ENCODE results near the gene ATOSA.
A peak's percentile ranks its signal among the peaks of the same experiment; 100 is the strongest.

ATOSA gene

GRCh38 chr15:52670087-52670486, 9.1 kb downstream of the ATOSA start:
- peaks cover 24% of the 10 kb centered on the region for H3K4me1 ChIP-seq (ENCODE audit: control insufficient read depth, insufficient read depth, low read length)
- no peak for DNase-seq (ENCODE audit: low read depth)
- no peaks in the 10 kb centered on the region for H3K9me3 ChIP-seq (ENCODE audit: control insufficient read depth, low read length)
- H3K27me3 ChIP-seq (replicated peaks; ENCODE audit: control insufficient read depth, insufficient read depth, low read length) = no peaks in the 10 kb centered on the region
- no peak overlapping the region for H3K4me3 ChIP-seq (ENCODE audit: low read length)
- H3K9ac ChIP-seq (ENCODE audit: low read length) = no peak overlapping the region
- H3K36me3 ChIP-seq (ENCODE audit: control insufficient read depth, insufficient read depth, low read length, severe bottlenecking) = peaks cover 96% of the 10 kb centered on the region

- Histone ChIP-seq H3K36me3 (ENCODE audit: control insufficient read depth, insufficient read depth, low read length, severe bottlenecking) (peaks cover 96% of the 10 kb centered on the region), H3K9me3 (ENCODE audit: control insufficient read depth, low read length) (no peaks in the 10 kb centered on the region), H3K27me3 (replicated peaks; ENCODE audit: control insufficient read depth, insufficient read depth, low read length) (no peaks in the 10 kb centered on the region), H3K4me1 (ENCODE audit: control insufficient read depth, insufficient read depth, low read length) (peaks cover 20% of the 10 kb centered on the region), H3K9ac (ENCODE audit: low read length) (no peak overlapping the region), H3K4me3 (ENCODE audit: low read length) (no peak overlapping the region)
- DNase-seq (ENCODE audit: low read depth) = no peak
Measured at GRCh38 chr15:52668133-52668532, 11.1 kb downstream of the ATOSA start.

- H3K9me3 ChIP-seq (ENCODE audit: control insufficient read depth, low read length) = no peaks in the 10 kb centered on the region
- H3K27me3 ChIP-seq (replicated peaks; ENCODE audit: control insufficient read depth, insufficient read depth, low read length) = no peaks in the 10 kb centered on the region
- H3K9ac ChIP-seq (ENCODE audit: low read length) = no peak overlapping the region
Measured at GRCh38 chr15:52667597-52667996, 11.6 kb downstream of the ATOSA start.

GRCh38 chr15:52663536-52664294, 15.5 kb downstream of the ATOSA start:
- peaks cover 97% of the 10 kb centered on the region for H3K36me3 ChIP-seq (ENCODE audit: control insufficient read depth, insufficient read depth, low read length, severe bottlenecking)

More at GRCh38 chr15:52667597-52667996, 11.6 kb downstream of the ATOSA start:
- Histone ChIP-seq H3K36me3 (ENCODE audit: control insufficient read depth, insufficient read depth, low read length, severe bottlenecking) (peaks cover 96% of the 10 kb centered on the region), H3K4me3 (ENCODE audit: low read length) (no peak overlapping the region), H3K4me1 (ENCODE audit: control insufficient read depth, insufficient read depth, low read length) (peaks cover 19% of the 10 kb centered on the region)
- no peak for DNase-seq (ENCODE audit: low read depth)

GRCh38 chr15:52661909-52662308, 17.3 kb downstream of the ATOSA start:
- Histone ChIP-seq H3K9ac (ENCODE audit: low read length) (no peak overlapping the region), H3K9me3 (ENCODE audit: control insufficient read depth, low read length) (no peaks in the 10 kb centered on the region), H3K27me3 (replicated peaks; ENCODE audit: control insufficient read depth, insufficient read depth, low read length) (no peaks in the 10 kb centered on the region), H3K4me1 (ENCODE audit: control insufficient read depth, insufficient read depth, low read length) (peaks cover 38% of the 10 kb centered on the region), H3K4me3 (ENCODE audit: low read length) (no peak overlapping the region), H3K36me3 (ENCODE audit: control insufficient read depth, insufficient read depth, low read length, severe bottlenecking) (peaks cover 92% of the 10 kb centered on the region)
- DNase-seq (ENCODE audit: low read depth) = no peak

More at GRCh38 chr15:52663536-52664294, 15.5 kb downstream of the ATOSA start:
- no peaks in the 10 kb centered on the region for H3K9me3 ChIP-seq (ENCODE audit: control insufficient read depth, low read length)
- DNase-seq (ENCODE audit: low read depth) = no peak
- H3K4me1 ChIP-seq (ENCODE audit: control insufficient read depth, insufficient read depth, low read length) = peaks cover 26% of the 10 kb centered on the region
- no peak overlapping the region for H3K4me3 ChIP-seq (ENCODE audit: low read length)
- H3K27me3 ChIP-seq (replicated peaks; ENCODE audit: control insufficient read depth, insufficient read depth, low read length) = no peaks in the 10 kb centered on the region
- H3K9ac ChIP-seq (ENCODE audit: low read length) = no peak overlapping the region

- no peak for DNase-seq (ENCODE audit: low read depth)
- H3K4me1 ChIP-seq (ENCODE audit: control insufficient read depth, insufficient read depth, low read length) = peaks cover 55% of the 10 kb centered on the region
- H3K4me3 ChIP-seq (ENCODE audit: low read length) = no peak overlapping the region
- peaks cover 86% of the 10 kb centered on the region for H3K36me3 ChIP-seq (ENCODE audit: control insufficient read depth, insufficient read depth, low read length, severe bottlenecking)
- no peaks in the 10 kb centered on the region for H3K27me3 ChIP-seq (replicated peaks; ENCODE audit: control insufficient read depth, insufficient read depth, low read length)
- H3K9me3 ChIP-seq (ENCODE audit: control insufficient read depth, low read length) = no peaks in the 10 kb centered on the region
- H3K9ac ChIP-seq (ENCODE audit: low read length) = no peak overlapping the region
Measured at GRCh38 chr15:52660192-52660591, 19.0 kb downstream of the ATOSA start.

- peaks cover 86% of the 10 kb centered on the region for H3K36me3 ChIP-seq (ENCODE audit: control insufficient read depth, insufficient read depth, low read length, severe bottlenecking)
- H3K4me1 ChIP-seq (ENCODE audit: control insufficient read depth, insufficient read depth, low read length) = peaks cover 63% of the 10 kb centered on the region
- H3K27me3 ChIP-seq (replicated peaks; ENCODE audit: control insufficient read depth, insufficient read depth, low read length) = no peaks in the 10 kb centered on the region
- no peaks in the 10 kb centered on the region for H3K9me3 ChIP-seq (ENCODE audit: control insufficient read depth, low read length)
- no peak for DNase-seq (ENCODE audit: low read depth)
- no peak overlapping the region for H3K9ac ChIP-seq (ENCODE audit: low read length)
- no peak overlapping the region for H3K4me3 ChIP-seq (ENCODE audit: low read length)
Measured at GRCh38 chr15:52658955-52659354, 20.2 kb downstream of the ATOSA start.

GRCh38 chr15:52657338-52657737, 21.9 kb downstream of the ATOSA start:
- peaks cover 70% of the 10 kb centered on the region for H3K4me1 ChIP-seq (ENCODE audit: control insufficient read depth, insufficient read depth, low read length)
- no peaks in the 10 kb centered on the region for H3K9me3 ChIP-seq (ENCODE audit: control insufficient read depth, low read length)
- DNase-seq (ENCODE audit: low read depth) = peak; percentile 71
- peak overlapping the region; percentile 47 for H3K9ac ChIP-seq (ENCODE audit: low read length)
- peak overlapping the region; percentile 53 for H3K4me3 ChIP-seq (ENCODE audit: low read length)
- H3K27me3 ChIP-seq (replicated peaks; ENCODE audit: control insufficient read depth, insufficient read depth, low read length) = no peaks in the 10 kb centered on the region
- H3K36me3 ChIP-seq (ENCODE audit: control insufficient read depth, insufficient read depth, low read length, severe bottlenecking) = peaks cover 76% of the 10 kb centered on the region

GRCh38 chr15:52656412-52656811, 22.8 kb downstream of the ATOSA start:
- H3K4me3 ChIP-seq (ENCODE audit: low read length) = peak overlapping the region; percentile 53
- peak overlapping the region; percentile 47 for H3K9ac ChIP-seq (ENCODE audit: low read length)
- no peaks in the 10 kb centered on the region for H3K27me3 ChIP-seq (replicated peaks; ENCODE audit: control insufficient read depth, insufficient read depth, low read length)
- H3K36me3 ChIP-seq (ENCODE audit: control insufficient read depth, insufficient read depth, low read length, severe bottlenecking) = peaks cover 66% of the 10 kb centered on the region
- DNase-seq (ENCODE audit: low read depth) = no peak
- H3K4me1 ChIP-seq (ENCODE audit: control insufficient read depth, insufficient read depth, low read length) = peaks cover 79% of the 10 kb centered on the region
- no peaks in the 10 kb centered on the region for H3K9me3 ChIP-seq (ENCODE audit: control insufficient read depth, low read length)

- Histone ChIP-seq H3K9me3 (ENCODE audit: control insufficient read depth, low read length) (no peaks in the 10 kb centered on the region), H3K4me1 (ENCODE audit: control insufficient read depth, insufficient read depth, low read length) (peaks cover 98% of the 10 kb centered on the region), H3K36me3 (ENCODE audit: control insufficient read depth, insufficient read depth, low read length, severe bottlenecking) (peaks cover 46% of the 10 kb centered on the region), H3K4me3 (ENCODE audit: low read length) (peak overlapping the region; percentile 77), H3K27me3 (replicated peaks; ENCODE audit: control insufficient read depth, insufficient read depth, low read length) (no peaks in the 10 kb centered on the region), H3K9ac (ENCODE audit: low read length) (peak overlapping the region; percentile 83)
- DNase-seq (ENCODE audit: low read depth) = peak; percentile 87
Measured at GRCh38 chr15:52653431-52653964, 25.7 kb downstream of the ATOSA start.

GRCh38 chr15:52652984-52653383, 26.2 kb downstream of the ATOSA start:
- Histone ChIP-seq H3K4me1 (ENCODE audit: control insufficient read depth, insufficient read depth, low read length) (peaks cover 98% of the 10 kb centered on the region), H3K9me3 (ENCODE audit: control insufficient read depth, low read length) (no peaks in the 10 kb centered on the region)
- DNase-seq (ENCODE audit: low read depth) = peak; percentile 61

More at GRCh38 chr15:52652984-52653383, 26.2 kb downstream of the ATOSA start:
- no peaks in the 10 kb centered on the region for H3K27me3 ChIP-seq (replicated peaks; ENCODE audit: control insufficient read depth, insufficient read depth, low read length)
- peaks cover 46% of the 10 kb centered on the region for H3K36me3 ChIP-seq (ENCODE audit: control insufficient read depth, insufficient read depth, low read length, severe bottlenecking)
- H3K9ac ChIP-seq (ENCODE audit: low read length) = peak overlapping the region; percentile 83
- peak overlapping the region; percentile 77 for H3K4me3 ChIP-seq (ENCODE audit: low read length)

Measured in adipocyte (in vitro differentiated cells).